ENCODE data around the gene DYRK4.
"Not testable (repeated sequence)": the region's sequence is repeated elsewhere in the genome, so short reads cannot be mapped to it uniquely, and the experiment has no call there.

The DYRK4 gene

DNA sequence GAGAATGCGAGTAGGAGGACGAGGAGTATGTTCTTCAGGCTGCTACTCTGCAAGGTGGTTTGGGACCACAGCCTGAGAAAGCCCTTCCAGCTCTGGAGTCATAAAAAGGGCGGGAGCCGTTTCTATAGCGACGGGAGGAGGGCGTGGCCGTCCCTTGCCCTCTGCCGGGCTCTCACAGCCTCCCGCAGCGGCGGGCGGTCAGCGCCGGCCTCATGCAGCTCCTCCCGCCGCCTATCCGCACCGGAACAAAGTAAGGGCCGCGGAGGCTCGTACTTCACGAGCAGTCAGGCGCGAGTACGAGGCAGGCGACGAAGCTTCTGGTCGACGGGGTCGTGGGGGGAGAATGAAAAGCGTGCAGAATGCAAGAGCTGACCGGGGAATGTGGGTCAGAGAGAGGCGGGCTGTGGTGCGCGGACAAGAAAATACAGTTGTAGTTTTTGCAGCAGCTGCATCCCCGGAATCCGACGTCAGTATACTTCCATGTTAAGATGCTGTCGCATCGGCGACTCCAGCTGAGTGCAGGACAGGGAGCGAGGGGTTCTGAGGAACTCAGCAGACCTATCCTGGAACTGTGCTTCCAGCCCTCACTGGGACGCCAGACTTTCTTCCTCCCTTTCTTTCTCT, at the start of gene DYRK4:
TSS of gene DYRK4 (plus strand) at position 175 of the 624 bp plus-strand sequence. CDS start at position 213, 38 bp downstream.
- H3K27ac Mint-ChIP-seq: no peak within 1 kb of the TSS

GRCh38 chr12:4518106-4518728, 43.8 kb upstream of the DYRK4 start:
- Mint-ChIP-seq H3K27me3 (no peaks in the 10 kb centered on the region), H3K27ac (no peak overlapping the region), H3K9me3 (no peaks in the 10 kb centered on the region), H3K4me3 (no peak overlapping the region), H3K4me1 (peaks cover 3% of the 10 kb centered on the region), H3K36me3 (peaks cover 19% of the 10 kb centered on the region)

More for the DNA sequence above, at the start of gene DYRK4:
- no peak within 1 kb of the TSS for H3K4me3 Mint-ChIP-seq
- H3K4me1 Mint-ChIP-seq: peaks cover 25% of the 10 kb centered on the region
- no peaks in the 10 kb centered on the region for H3K36me3 Mint-ChIP-seq
- peaks cover 15% of the 10 kb centered on the region for H3K27me3 Mint-ChIP-seq
- H3K9me3 Mint-ChIP-seq: no peaks in the 10 kb centered on the region

GRCh38 chr12:4523443-4523842, 38.6 kb upstream of the DYRK4 start:
- H3K9me3 Mint-ChIP-seq, H3K4me1 Mint-ChIP-seq, H3K4me3 Mint-ChIP-seq, H3K27me3 Mint-ChIP-seq, H3K27ac Mint-ChIP-seq: not testable (repeated sequence)
- H3K36me3 Mint-ChIP-seq: peaks cover 20% of the 10 kb centered on the region

DNA sequence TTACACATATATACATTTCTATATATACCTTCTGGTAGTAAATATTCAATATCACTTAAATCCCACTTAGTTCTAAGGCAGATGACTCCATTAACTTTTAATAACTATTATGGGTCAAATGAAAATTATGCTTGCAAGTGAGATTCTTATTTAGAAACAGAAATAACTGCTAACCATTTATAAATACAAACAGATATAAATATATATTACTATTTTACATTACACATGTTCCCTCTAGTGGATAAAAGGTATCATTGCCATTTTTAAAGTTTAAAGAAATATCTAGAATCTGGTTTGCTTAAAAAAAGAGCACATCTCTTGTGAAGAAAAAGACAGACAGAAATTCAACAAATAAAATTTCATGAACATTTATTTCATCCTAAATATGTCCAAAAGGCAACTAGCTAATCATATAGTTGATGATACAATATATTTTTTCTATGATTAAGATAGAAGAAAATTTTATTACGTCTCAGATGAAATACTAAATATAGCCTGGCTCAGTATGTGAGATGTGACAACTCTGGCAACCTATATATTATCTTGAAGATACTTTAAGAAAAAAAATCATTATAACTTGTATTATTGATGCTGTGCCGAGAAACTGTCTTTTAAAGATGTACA, 35.0 kb upstream of the DYRK4 start:
- Mint-ChIP-seq H3K4me1 (no peaks in the 10 kb centered on the region), H3K4me3 (no peak overlapping the region), H3K27me3 (no peaks in the 10 kb centered on the region), H3K9me3 (no peaks in the 10 kb centered on the region), H3K36me3 (peaks cover 12% of the 10 kb centered on the region), H3K27ac (no peak overlapping the region)

GRCh38 chr12:4530160-4530559, 31.8 kb upstream of the DYRK4 start:
- Mint-ChIP-seq H3K4me1 (no peaks in the 10 kb centered on the region), H3K27me3 (no peaks in the 10 kb centered on the region), H3K36me3 (peaks cover 3% of the 10 kb centered on the region), H3K9me3 (no peaks in the 10 kb centered on the region), H3K4me3 (no peak overlapping the region), H3K27ac (peak overlapping the region; percentile 71)

DNA sequence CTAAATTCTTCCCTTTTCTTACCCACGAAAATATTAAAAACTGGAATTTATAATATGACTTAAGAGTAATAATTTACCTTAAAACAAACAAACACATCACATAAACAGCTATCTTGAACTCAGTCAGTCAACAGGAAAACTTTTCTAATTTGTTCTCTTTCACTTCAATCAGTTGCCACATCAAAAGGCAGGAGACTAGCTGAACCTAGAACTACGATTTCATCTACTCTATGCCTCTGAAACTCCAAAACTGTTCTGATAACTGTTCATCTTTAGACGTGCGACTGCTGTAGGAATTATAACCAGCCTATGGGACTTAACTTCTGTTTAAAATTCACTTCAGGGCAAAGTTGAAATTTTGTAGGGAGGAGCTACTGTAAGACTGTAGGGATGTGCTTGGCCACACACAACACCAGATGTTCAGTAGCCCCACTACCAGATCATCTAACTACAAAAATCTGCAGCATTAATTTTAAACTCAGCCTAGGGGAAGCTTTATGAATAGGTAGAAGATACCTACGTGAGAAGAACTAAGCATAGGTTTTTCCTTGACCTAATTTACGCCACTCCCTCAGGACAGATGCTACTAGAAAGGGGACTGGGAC, 30.9 kb upstream of the DYRK4 start:
- Mint-ChIP-seq H3K27me3 (no peaks in the 10 kb centered on the region), H3K27ac (no peak overlapping the region)

GRCh38 chr12:4535092-4535491, 26.9 kb upstream of the DYRK4 start:
- Mint-ChIP-seq H3K27me3 (no peaks in the 10 kb centered on the region), H3K9me3 (no peaks in the 10 kb centered on the region), H3K27ac (peak overlapping the region; percentile 15), H3K4me3 (no peak overlapping the region), H3K4me1 (peaks cover 33% of the 10 kb centered on the region), H3K36me3 (no peaks in the 10 kb centered on the region)

More for the DNA sequence above, 30.9 kb upstream of the DYRK4 start:
- peaks cover under 1% of the 10 kb centered on the region for H3K36me3 Mint-ChIP-seq
- no peak overlapping the region for H3K4me3 Mint-ChIP-seq
- H3K4me1 Mint-ChIP-seq: peaks cover under 1% of the 10 kb centered on the region
- no peaks in the 10 kb centered on the region for H3K9me3 Mint-ChIP-seq

DNA sequence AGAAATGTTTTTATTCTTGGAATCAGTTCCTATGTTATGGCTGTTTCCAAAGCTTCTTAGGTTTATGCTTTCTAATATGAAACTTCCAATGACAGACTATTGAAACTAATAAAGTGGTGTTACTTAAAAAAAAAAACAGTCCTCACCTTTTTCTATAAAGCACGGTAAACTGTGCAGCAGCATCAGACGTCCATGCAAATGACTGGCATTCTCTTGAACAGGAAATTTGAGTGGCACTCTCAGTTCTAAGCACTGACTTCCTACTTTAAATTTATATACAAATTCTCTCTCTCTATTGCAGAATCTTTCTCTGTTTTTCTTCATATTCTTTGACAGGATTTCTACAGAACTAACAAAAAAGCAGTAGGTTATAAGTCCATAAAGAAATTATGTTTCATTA, 26.1 kb upstream of the DYRK4 start:
- H3K36me3 Mint-ChIP-seq: no peaks in the 10 kb centered on the region
- no peak overlapping the region for H3K4me3 Mint-ChIP-seq
- H3K9me3 Mint-ChIP-seq: no peaks in the 10 kb centered on the region
- no peaks in the 10 kb centered on the region for H3K27me3 Mint-ChIP-seq
- peak overlapping the region; percentile 42 for H3K27ac Mint-ChIP-seq
- H3K4me1 Mint-ChIP-seq: peaks cover 33% of the 10 kb centered on the region

GRCh38 chr12:4538207-4539160, 23.5 kb upstream of the DYRK4 start, which contains the start of gene RAD51AP1:
Gene RAD51AP1 (plus strand): TSS chr12:4538890. CDS start chr12:4538940, 50 bp downstream.
- peaks cover 33% of the 10 kb centered on the region for H3K4me1 Mint-ChIP-seq
- peak within 1 kb of the TSS; percentile 95 for H3K4me3 Mint-ChIP-seq
- H3K36me3 Mint-ChIP-seq: no peaks in the 10 kb centered on the region
- H3K27me3 Mint-ChIP-seq: no peaks in the 10 kb centered on the region
- H3K9me3 Mint-ChIP-seq: no peaks in the 10 kb centered on the region
- H3K27ac Mint-ChIP-seq: peak within 1 kb of the TSS; percentile 100

- H3K4me3 Mint-ChIP-seq: peak overlapping the region; percentile 95
- H3K9me3 Mint-ChIP-seq: no peaks in the 10 kb centered on the region
- no peaks in the 10 kb centered on the region for H3K36me3 Mint-ChIP-seq
- no peaks in the 10 kb centered on the region for H3K27me3 Mint-ChIP-seq
- H3K4me1 Mint-ChIP-seq: peaks cover 33% of the 10 kb centered on the region
- H3K27ac Mint-ChIP-seq: peak overlapping the region; percentile 100
Measured at GRCh38 chr12:4539167-4539870, 22.7 kb upstream of the DYRK4 start.

GRCh38 chr12:4540170-4540569, 21.8 kb upstream of the DYRK4 start:
- Mint-ChIP-seq H3K36me3 (no peaks in the 10 kb centered on the region), H3K9me3 (no peaks in the 10 kb centered on the region), H3K4me1 (peaks cover 33% of the 10 kb centered on the region), H3K27me3 (no peaks in the 10 kb centered on the region), H3K27ac (no peak overlapping the region), H3K4me3 (peak overlapping the region; percentile 95)

- Mint-ChIP-seq H3K27ac (no peak overlapping the region), H3K9me3 (no peaks in the 10 kb centered on the region), H3K4me3 (no peak overlapping the region), H3K27me3 (no peaks in the 10 kb centered on the region), H3K36me3 (no peaks in the 10 kb centered on the region), H3K4me1 (peaks cover 33% of the 10 kb centered on the region)
Measured at GRCh38 chr12:4540638-4541037, 21.4 kb upstream of the DYRK4 start.

GRCh38 chr12:4545195-4545594, 16.8 kb upstream of the DYRK4 start:
- no peaks in the 10 kb centered on the region for H3K4me1 Mint-ChIP-seq
- no peaks in the 10 kb centered on the region for H3K27me3 Mint-ChIP-seq
- H3K4me3 Mint-ChIP-seq: no peak overlapping the region
- no peak overlapping the region for H3K27ac Mint-ChIP-seq
- peaks cover 3% of the 10 kb centered on the region for H3K36me3 Mint-ChIP-seq
- H3K9me3 Mint-ChIP-seq: no peaks in the 10 kb centered on the region

DNA sequence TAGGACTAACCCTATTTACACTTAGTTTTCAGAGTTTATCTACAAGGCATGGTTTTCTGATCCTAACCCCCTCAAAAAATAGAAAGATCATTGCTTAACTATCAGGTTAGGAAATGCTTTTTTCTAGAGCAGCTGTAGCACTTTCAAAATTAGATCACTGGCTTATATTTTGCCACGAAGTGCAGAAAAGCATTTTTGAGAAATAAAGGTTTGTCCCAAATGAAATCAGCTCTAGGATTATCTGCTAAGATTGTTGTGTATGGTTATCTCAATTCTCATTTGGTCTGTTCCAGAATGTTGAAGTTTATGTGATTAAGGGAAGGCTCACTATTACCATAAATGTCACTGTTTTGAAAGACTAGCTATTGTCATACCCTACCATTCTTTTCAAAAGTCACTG, 9.8 kb upstream of the DYRK4 start:
- Mint-ChIP-seq H3K27ac (no peak overlapping the region), H3K4me1 (no peaks in the 10 kb centered on the region), H3K36me3 (peaks cover 4% of the 10 kb centered on the region), H3K4me3 (no peak overlapping the region), H3K9me3 (no peaks in the 10 kb centered on the region), H3K27me3 (no peaks in the 10 kb centered on the region)
